AG08395 (cell line): ENCODE data around the gene VTI1A.

Experiments used
- DNase-seq: peaks from one replicate; pipeline ENCODE4 v3.0.0; 2012; ENCODE audit warnings: mixed read lengths, low spot score

Gene VTI1A

DNA sequence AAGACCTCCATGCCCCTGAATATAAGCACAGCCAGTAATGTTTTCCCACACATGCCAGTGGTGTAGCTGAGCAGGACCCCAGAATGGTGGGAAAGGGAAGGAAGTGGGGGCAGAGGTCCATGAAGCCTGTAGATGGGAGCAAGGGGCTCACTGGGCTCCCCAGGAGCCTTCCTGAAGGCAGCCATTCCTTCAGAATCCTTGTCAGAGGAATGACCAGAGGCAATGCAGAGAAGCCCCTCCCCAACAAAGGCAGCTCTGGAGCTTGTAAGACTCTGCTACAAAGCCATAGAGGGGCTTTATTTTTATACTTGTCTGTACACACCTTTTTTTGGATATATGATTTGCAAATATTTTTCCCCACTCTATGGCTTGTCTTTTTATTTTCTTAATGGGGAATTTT is 338.1 kb downstream of the VTI1A start:
- DNase-seq = no peak

- DNase-seq = no peak
Measured at GRCh38 chr10:112789248-112789647, 342.2 kb downstream of the VTI1A start.

GRCh38 chr10:112790030-112790429 is 343.0 kb downstream of the VTI1A start:
- no peak for DNase-seq

DNA sequence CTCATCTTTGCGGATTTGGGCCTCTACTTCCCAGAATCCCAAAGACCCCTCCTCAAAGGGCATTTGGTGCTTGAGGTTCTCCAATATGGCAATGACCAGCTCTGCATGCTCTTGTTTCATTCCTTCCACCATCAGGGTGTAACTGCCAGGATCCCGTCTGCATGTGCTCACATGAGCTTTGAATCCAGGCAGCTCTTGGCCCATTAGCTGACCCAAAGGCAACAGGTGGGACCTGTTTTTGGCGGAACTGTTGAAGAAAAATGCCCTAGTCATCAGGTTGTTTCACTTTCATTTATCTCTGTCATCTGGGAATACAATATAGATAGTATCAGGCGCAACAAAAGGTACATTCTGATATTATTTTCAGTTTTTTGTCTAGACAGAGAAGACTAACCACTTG is 343.9 kb downstream of the VTI1A start:
- DNase-seq = no peak

GRCh38 chr10:112791447-112791846 is 344.4 kb downstream of the VTI1A start:
- DNase-seq = no peak

DNA sequence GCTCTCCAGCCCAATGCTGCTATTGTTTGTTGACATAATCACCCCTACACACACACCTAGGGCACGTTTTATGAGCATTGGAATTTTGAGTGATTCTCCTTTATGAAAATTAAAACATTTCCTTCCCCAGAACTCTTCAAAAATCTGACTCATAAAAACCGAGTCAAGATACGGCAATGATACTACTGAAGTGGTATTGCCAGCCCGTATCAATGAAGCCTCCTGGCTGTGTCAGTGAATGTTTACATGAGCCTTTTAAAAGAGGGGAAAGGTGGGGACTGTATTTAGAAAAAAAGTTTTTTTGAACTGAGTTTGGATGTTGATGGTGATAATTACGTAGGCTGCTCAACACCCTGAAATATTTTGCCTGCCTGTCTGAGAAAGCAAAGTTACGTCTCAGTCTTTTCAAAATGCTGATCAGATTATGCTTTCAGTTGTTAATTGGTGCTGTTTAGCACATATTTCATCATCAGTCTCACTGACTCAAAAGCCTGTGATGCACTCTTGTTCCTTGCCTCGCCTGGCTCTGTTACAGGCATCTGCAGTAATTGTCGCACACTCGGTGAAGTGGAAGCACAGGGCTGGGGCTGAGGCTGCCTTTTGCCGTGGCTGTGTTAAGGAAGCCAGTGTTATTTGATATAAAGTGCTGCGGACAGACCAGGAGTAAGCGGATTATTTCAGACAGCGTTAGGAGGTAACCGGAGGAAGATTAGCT is 345.6 kb downstream of the VTI1A start:
- peak; percentile 68 for DNase-seq

GRCh38 chr10:112793202-112793921 is 346.3 kb downstream of the VTI1A start:
- DNase-seq = no peak

DNA sequence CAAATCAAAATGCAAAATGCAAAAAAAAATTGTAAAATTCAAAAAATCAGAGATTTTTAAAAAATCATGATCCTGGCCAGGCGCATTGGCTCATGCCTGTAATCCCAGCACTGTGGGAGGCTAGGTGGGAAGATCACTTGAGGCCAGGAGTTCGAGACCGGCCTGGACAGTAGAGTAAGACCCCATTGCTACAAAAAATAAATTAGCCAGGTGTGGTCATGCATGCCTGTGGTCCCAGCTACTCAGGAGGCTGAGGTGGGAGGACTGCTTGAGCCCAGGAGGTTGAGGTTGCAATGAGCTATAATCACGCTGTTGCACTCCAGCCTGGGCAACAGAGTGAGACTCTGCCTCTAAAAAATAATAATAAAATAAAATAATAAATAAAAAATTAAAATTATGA is 347.2 kb downstream of the VTI1A start:
- DNase-seq = no peak

GRCh38 chr10:112795067-112795466 is 348.1 kb downstream of the VTI1A start:
- no peak for DNase-seq

GRCh38 chr10:112797197-112797596 is 350.2 kb downstream of the VTI1A start:
- no peak for DNase-seq

- no peak for DNase-seq
Measured at GRCh38 chr10:112797855-112798254, 350.8 kb downstream of the VTI1A start.

DNA sequence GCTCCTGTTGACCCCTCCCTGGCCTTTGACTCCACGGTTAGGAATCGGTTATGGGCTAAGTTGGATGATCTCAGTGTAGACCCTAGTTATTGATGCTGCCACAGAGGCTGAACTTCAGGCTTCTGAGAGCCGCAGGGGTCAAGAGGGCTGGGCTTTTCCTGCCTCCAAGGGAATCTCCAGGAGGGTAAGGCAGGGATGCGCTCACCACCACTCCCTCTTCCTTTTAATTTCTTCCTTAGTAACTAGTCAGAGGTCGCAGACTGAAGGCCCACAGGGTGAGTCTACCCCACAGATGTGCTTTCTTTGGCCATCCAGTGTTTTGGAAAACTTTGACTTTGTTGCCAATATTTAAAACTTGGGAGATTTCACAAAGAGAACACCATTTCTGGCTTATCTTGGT is 352.0 kb downstream of the VTI1A start:
- no peak for DNase-seq

- no peak for DNase-seq
Measured at GRCh38 chr10:112799726-112800510, 352.9 kb downstream of the VTI1A start.

DNA sequence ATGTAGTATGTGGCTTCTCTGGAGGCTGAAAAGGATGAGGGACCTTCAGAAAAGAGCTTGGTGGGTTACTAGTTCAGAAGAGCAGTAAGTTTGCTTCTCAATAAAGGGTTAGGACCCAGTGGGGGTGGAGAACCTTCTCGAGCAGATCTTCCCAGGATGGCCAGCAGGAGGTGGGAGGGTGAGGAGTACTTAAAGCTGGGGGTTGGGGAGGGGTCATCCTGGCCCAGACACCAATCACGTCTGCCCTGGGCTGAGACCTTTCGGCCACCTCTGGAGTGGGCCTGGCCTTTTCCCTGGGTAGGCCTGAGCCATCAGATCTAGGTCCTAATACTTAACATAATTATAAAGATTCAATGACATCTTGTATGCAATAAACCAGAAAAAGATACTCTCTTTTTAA is 354.0 kb downstream of the VTI1A start:
- no peak for DNase-seq

DNA sequence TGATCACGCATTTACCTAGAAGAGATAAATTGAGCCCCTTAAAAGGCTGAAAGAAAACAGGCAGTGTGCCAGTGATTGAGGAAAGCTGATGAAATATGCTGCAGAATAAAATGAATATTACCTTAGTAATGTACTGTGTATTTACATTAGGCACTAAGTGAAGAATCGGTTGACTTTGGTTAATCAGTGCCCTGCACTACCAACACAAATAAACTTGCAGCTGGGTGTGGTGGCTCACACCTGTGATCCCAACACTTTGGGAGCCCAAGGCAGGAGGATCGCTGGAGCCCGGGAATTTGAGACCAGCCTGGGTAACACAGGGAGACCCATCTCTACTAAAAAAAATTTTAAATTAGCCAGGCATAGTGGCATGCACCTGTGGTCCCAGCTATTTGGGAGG is 354.7 kb downstream of the VTI1A start:
- no peak for DNase-seq

GRCh38 chr10:112802411-112803022 is 355.5 kb downstream of the VTI1A start:
- no peak for DNase-seq

DNA sequence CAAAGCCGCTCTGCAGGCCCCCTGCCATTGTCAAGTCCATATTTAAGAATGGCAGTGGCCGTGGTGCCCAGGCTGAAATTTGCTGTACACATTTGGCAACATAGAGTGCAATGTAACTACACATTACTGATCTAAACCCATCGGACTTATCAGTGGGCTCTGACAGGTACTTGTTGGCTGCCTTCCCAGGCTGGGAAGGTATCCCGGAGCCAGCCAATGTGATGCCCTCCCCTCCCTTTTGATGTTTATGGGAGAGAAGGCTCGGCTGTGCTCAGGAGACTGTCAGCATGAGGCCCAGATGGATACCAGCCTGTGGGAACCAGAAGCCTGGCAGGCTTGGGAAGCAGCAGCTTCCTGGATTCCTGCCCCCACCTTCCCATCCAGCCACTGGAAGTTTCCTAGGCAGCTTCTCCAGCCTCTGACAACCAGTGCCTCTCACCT is 357.0 kb downstream of the VTI1A start:
- DNase-seq = no peak

DNA sequence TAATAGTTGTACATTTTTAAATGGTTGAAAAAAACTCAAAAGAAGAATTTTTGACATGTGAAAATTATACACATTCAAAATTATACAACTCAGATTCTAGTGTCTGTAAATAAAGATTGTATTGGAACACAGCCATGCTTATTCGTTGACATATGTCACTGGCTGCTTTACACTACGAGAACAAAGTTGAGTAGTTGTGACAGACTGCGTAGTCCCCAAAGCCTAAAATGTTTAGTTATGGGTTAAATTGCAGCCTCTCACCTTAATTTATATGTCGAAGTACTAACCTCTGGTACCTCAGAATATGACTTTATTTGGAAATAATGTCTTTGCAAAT is 358.2 kb downstream of the VTI1A start:
- DNase-seq = no peak

DNA sequence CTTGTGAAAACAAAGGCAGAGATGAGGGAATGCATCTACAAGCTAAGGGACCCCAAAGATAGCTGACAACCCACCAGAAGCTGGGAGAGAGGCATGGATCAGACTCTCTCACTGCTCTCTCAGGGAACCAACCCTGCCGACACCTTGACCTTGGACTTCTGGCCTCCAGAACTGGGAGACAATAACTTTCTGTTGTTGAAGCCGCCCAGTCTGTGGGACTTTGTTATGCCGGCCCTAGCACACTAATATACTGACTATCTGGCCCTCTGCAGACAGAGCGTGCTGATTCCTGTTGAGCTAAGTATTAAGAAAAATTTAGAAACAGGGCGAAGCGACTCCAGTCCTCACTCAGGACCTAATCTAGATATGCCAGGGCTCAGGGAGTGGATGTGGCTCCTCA is 358.7 kb downstream of the VTI1A start:
- DNase-seq = no peak

GRCh38 chr10:112807013-112807412 is 360.0 kb downstream of the VTI1A start:
- no peak for DNase-seq

DNA sequence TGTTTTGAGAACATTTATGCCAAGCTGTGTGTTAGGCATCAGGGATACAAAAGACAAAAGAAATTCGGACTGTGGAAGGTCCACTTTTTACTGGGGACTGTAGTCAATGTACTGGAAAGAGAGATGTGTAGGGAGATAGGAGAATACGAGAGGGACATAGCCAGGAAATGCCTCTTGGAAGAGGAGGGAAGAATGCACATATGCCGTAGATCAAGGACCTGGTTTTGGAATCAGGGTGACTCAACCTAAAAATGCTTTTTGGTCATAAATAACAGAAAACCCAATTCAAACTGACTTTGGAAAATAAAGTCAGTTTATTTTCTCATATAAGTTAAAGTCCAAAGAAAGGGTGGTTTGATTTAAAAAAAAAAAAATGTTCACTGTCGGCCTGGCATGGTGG is 362.7 kb downstream of the VTI1A start:
- DNase-seq = no peak

GRCh38 chr10:112810711-112811151 is 363.7 kb downstream of the VTI1A start:
- no peak for DNase-seq
